Activated CD4-positive, CD25-positive, alpha-beta regulatory T cell treated with anti-CD3 and anti-CD28 coated beads, Interleukin-2, amount 50 U/mL, for 16 hours (primary cell): ENCODE results near the gene B4GALNT4.
A peak's percentile ranks its signal among the peaks of the same experiment; 100 is the strongest.
"Not testable (repeated sequence)": the region's sequence is repeated elsewhere in the genome, so short reads cannot be mapped to it uniquely, and the experiment has no call there.

Experiments
- DNase-seq: peaks from one replicate; pipeline ENCODE4 v3.0.0-alpha.2; 2020; ENCODE audit warnings: low read depth, low spot score

The B4GALNT4 gene

DNA sequence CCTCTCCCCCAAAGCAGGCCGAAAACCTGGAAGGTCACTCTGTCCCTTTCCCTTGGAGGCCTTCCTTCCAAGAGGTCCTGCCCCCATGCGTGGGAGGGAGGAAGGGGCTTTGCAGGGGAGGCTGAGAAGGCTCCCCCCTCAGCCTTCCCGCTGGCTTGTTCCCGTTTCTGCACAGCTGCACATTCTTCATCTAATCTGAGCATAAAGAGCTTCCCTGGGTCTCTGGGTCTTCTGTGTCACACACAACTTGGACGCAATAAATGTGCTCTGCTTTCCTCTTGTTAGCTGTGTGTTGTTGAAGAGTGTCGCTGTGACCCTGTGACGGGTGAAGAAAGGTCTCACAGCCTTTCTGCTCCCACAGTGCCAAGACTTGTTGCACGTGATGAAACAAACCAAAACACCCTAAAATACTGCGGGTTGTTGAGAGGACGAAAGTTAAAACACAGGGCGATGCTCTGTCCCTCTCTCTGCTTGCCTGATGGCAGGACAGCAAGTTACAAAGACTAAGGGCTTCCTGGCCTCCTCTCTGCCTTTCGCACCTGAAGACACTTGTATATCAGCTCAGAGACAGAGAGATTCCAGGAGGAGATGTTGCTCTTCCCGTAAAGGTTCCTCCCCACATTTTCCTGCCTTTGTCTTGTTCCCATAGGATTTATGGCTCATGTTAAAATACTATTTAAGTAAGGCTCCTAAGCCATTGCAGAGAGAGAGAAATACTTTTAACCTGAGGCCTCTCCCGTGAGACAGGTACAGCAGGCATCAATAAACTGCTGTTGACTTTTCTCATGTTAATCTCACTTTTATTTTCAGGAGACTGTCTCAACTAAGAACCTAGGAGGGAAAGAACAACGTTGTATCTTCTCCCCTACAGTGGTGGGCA, 33.3 kb upstream of the B4GALNT4 start:
- DNase-seq: no peak

- DNase-seq: no peak
Measured at GRCh38 chr11:336659-337198, 32.6 kb upstream of the B4GALNT4 start.

GRCh38 chr11:337711-338110, 31.6 kb upstream of the B4GALNT4 start:
- DNase-seq: no peak

- no peak for DNase-seq
Measured at GRCh38 chr11:339963-340362, 29.3 kb upstream of the B4GALNT4 start.

DNA sequence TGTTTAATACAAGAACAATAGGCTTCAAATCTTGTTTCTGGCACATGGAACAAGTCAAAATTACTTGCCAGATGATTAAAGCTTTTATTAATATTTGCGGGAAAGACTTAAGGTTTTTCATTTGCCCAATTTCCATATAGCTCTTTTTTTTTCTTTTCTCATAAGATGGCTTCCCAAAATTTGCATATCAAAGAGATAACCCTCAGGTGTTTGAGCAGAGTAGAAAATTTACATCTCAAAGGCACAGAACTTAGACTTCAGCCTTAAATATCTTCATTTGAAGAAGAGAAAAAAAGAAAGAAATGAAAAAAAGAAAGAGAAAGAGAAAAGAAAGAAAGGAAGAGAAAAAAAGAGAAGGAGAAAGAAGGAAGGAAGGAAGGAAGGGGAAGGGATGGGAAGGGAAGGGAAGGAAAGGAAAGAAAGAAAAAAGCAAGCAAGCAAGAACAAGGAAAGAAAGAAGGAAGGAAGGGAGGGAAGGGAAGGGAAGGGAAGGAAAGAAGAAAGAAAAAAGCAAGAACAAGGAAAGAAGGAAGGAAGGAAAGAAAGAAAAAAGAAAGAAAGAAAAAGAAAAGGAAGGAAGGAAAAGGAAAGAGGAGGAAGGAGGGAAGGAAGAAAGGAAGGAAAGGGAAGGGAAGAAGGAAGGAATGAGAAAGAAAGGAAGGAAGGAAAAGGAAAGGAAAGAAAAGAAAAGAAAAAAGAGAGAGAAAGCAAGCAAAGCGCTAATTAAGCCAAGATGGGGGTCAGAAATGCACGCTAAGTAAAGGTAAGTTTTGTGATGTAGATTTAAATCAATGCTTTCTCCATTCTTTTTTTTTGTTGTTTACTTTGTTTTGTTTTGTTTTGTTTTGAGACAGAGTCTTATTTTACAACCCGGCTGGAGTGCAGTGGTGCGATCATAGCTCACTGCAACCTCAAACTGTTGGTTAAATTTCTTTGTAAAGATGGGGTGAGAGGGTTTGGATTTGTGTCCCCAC, 28.5 kb upstream of the B4GALNT4 start:
- no peak for DNase-seq

GRCh38 chr11:342328-342727, 27.0 kb upstream of the B4GALNT4 start:
- no peak for DNase-seq

DNA sequence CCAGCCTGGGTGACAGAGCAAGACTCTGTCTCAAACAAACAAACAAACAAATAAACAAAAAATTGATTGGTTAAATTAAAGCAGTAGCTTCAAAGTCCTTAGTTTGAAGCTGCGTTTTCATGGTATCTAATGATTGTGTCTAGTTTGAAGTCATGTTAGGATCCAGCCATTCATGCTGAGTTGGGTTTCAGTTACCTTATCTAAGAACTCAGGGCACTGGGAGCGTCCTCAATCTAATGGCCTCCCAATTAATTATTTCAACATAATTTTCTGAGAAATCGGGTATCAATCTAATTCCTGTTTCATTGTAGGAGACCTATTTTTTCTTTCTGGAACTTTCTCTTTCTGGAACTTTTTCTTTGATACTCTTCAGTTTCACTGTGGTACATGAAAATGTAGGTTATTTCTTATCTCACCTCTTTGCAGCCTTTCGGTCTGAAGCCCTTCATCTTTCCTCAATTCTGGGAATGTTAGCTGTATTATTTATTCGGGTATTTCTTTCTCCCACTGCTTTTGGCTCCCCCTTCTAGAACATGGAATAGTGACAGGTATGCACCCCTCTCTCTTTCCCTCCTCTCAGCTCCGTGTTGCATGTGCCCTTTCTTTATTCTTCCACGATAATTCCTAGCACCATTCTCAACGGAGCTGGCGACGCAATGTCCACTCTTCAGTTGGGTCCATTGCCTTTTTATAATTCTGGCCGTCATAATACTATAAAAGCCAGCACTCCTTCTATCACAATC, 24.3 kb upstream of the B4GALNT4 start:
- DNase-seq: no peak

DNA sequence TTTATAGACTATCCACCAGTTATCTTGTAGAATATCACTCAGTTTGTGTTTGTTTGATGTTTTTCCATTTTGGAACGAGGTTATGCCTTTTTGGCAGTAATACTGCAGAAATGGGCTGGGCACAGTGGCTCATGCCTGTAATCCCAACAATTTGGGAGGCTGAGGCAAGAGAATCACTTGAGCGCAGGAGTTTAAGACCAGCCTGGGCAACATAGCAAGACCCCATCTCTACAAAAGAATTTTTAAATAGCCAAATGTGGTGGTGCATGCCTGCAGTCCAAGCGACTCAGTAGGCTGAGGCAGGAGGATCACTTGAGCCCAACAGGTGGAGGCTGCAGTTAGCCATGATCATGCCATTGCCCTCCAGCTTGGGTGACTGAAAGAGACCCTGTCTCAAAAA, 22.8 kb upstream of the B4GALNT4 start:
- DNase-seq: no peak

DNA sequence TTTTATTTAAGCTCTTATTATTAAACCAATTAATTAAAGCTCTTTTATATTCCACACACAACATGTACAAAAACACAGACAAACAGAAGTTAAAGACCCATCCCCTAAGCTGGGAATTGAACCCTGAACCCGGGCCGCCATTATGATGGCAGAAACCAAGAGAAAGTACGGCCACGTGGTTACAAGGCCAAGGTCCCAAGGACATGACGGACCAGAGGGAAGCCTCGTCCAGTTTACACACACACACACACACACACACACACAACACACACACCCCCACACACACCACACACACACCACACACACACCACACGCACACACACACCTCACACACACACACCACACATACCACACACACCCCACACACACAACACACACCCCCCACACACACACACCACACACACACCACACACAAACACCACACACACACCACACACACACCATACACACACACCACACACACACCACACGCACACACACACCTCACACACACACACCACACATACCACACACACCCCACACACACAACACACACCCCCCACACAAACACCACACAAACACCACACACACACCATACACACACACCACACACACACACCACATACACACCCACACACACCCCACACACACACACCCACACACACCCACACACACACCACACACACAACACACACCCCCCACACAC, 19.9 kb upstream of the B4GALNT4 start:
- not testable (repeated sequence) for DNase-seq

DNA sequence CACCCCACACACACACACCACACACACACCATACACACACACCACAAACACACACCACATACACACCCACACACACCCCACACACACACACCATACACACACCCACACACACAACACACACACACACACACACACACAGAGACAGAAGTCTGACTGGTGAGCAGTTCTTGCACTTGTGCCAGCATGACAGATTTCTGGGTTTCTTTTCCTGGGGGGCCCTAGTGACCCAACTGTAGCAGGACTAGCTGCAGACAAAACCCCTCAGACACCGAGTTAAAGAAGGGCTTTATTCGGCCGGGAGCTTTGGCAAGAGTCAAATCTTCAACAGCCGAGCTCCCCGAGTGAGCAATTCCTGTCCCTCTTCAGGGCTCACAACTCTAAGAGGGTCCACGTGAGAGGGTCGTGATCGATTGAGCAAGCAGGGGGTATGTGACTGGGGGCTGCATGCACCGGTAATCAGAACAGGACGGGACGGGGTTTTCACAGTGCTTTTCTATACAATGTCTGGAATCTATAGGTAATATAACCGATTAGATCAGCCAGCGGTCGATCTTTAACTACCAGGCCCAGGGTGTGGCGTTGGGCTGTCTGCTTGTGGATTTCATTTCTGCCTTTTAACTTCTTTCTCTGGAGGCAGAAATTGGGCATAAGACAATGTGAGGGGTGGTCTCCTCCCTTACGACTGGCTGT, 19.1 kb upstream of the B4GALNT4 start:
- not testable (repeated sequence) for DNase-seq

DNA sequence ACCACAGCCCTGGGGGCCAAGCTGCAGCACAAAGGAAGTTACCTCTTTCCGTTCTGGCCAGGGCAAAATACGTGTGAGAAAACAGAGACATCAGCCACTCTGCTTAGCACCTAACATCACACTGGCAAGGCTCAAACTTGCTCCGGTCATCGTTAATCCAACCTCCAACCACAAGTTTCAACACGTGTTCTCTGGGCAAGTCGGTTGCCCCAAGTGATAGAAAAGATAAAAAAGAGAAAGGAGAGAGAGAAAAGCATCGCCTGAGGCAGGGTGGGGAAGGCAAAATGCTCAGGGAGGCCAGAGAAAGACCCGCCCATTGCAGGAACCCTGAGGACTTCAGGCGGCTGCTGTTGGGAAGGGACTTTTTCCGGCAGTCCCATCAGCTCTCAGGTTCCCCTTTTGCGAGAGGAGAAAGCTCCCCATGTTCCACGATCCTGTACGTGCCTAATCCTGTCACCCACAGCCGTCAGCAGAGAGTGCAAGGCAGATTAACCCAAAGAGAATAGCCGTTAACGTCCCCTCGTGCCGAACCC, 18.5 kb upstream of the B4GALNT4 start:
- no peak for DNase-seq

GRCh38 chr11:351411-351810, 17.9 kb upstream of the B4GALNT4 start:
- DNase-seq: no peak

GRCh38 chr11:352456-353031, 16.8 kb upstream of the B4GALNT4 start:
- no peak for DNase-seq

GRCh38 chr11:353179-353873, 16.0 kb upstream of the B4GALNT4 start:
- no peak for DNase-seq

- DNase-seq: peak; percentile 66
Measured at GRCh38 chr11:355581-356458, 13.5 kb upstream of the B4GALNT4 start.

GRCh38 chr11:356610-357009, 12.7 kb upstream of the B4GALNT4 start:
- DNase-seq: no peak

DNA sequence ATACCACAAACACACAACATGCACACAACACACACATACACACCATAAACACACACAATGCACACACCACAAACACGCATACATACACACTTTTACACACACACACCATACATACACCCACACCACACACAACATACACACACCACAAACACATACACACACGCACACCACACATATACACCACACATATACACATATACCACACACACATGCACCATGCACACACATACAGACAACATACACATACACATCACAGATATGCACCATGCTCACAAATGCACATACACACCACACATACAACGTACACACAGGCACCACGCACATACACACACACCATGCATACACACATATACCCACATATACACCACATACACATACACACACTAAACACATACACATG, 11.7 kb upstream of the B4GALNT4 start:
- DNase-seq: no peak
